SK-N-MC (cell line): ENCODE data around the gene PRR33.

Experiments used
- DNase-seq: peaks from one replicate; pipeline ENCODE4 v3.0.0-alpha.2; 2011; ENCODE audit warnings: low read depth, low spot score
- H3K27ac ChIP-seq: fragments of 200-600 bp; sonication (generic); 2 replicates; pipeline ENCODE4 v1.5.1; 2016; ENCODE audit warnings: mixed run types
- H3K36me3 ChIP-seq: fragments of 200-600 bp; sonication (generic); 2 replicates; pipeline ENCODE4 v1.6.1; 2017; ENCODE audit warnings: antibody characterized with exemption, low read length, mixed read lengths; ENCODE audit not compliant: insufficient read depth
- H3K4me3 ChIP-seq: fragments of 200-600 bp; sonication (generic); 2 replicates; pipeline ENCODE4 v1.5.1; 2016
- H3K9ac ChIP-seq: fragments of 200-600 bp; sonication (generic); 2 replicates; pipeline ENCODE4 v1.8.0; 2017; ENCODE audit warnings: mixed run types, mixed read lengths; ENCODE audit not compliant: insufficient read length
- H3K9me3 ChIP-seq: fragments of 200-600 bp; sonication (generic); 2 replicates; pipeline ENCODE4 v1.6.1; 2017; ENCODE audit warnings: low read depth, mild to moderate bottlenecking, antibody characterized with exemption, low read length, moderate library complexity, mixed read lengths
- EZH2 ChIP-seq: fragments of 200-600 bp; sonication (generic); IDR thresholded peaks from one replicate; pipeline ENCODE4 v1.6.1; 2017; ENCODE audit warnings: antibody characterized with exemption
- FOXP2 ChIP-seq: optimal IDR thresholded peaks from 2 replicates; pipeline ENCODE3; 2011; ENCODE audit warnings: mild to moderate bottlenecking, moderate library complexity; ENCODE audit not compliant: insufficient read depth; ENCODE audit errors: extremely low read length, control extremely low read depth
- POLR2AphosphoS5 ChIP-seq: IDR thresholded peaks from 2 replicates; pipeline ENCODE4 v1.6.1; 2012; ENCODE audit warnings: mild to moderate bottlenecking, low read depth, low read length, borderline replicate concordance

Gene PRR33

DNA sequence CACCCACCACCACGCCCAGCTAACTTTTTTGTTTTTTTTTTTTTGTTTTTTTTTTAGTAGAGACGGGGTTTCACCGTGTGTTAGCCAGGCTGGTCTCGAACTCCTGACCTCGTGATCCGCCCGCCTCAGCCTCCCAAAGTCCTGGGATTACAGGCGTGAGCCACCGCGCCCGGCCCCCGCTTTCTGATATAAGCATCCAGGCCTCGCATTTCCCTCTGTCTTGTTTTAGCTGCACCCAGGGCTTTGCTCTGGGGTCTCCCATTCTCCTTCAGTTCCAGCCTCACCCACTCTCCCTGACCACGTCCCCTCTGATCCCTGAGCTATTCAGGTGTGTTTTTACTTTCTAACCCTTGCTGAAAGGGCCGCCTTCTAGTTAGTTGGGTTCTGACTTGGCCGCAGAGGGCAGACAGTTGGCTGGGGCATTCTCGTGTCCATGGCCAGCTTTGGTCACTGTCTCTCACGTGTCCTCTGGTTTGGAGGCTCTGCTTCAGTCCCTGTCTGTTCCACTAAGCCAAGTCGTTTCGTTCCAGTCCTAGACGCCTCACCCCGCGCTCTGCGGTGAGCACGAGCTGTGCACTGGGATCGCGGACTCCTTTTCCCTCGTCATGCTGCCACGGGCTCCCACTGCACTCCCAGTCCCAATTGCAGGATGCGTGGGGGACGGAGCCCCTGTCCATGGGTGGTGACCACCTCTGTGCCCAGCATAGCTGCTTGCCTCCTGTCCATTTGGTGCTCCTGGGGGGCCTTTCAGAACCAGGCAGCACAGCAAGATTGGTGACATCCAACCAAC is 21.8 kb upstream of the PRR33 start:
- H3K27ac ChIP-seq = no peak overlapping the region
- no peak for TF ChIP-seq EZH2
- no peak for TF ChIP-seq POLR2AphosphoS5
- no peak for TF ChIP-seq FOXP2
- no peak overlapping the region for H3K4me3 ChIP-seq
- no peak overlapping the region for H3K9ac ChIP-seq
- DNase-seq = no peak
- no peaks in the 10 kb centered on the region for H3K36me3 ChIP-seq
- no peaks in the 10 kb centered on the region for H3K9me3 ChIP-seq

DNA sequence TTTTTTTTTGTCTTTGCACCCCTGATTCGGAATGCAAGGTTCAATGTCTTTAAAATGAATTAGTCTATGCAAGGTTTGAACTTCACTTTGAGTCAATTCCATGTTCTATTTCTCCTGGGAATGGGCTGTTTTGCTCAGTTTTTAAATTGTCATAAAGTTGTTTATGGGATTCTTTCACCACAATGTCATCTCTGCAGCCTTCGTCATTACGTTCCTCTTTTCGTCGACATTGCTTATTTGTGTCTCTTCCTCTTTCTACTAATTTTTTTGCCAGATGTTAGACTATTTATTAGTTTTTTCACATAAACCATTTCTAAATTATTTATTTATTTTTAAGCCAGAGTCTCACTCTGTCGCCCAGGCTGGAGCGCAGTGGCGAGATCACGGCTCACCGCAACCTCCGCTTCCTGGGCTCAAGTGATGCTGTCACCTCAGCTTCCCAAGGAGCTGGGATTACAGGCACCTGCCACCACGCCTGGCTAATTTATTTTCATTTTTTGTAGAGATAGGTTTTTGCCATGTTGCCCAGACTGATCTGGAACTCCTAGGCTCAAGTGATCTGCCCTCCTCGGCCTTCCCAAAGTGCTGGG is 20.7 kb upstream of the PRR33 start:
- H3K9ac ChIP-seq = no peak overlapping the region
- DNase-seq = no peak
- H3K36me3 ChIP-seq = no peaks in the 10 kb centered on the region
- H3K27ac ChIP-seq = no peak overlapping the region
- TF ChIP-seq EZH2 (no peak), POLR2AphosphoS5 (no peak), FOXP2 (no peak)
- H3K9me3 ChIP-seq = no peaks in the 10 kb centered on the region
- no peak overlapping the region for H3K4me3 ChIP-seq

DNA sequence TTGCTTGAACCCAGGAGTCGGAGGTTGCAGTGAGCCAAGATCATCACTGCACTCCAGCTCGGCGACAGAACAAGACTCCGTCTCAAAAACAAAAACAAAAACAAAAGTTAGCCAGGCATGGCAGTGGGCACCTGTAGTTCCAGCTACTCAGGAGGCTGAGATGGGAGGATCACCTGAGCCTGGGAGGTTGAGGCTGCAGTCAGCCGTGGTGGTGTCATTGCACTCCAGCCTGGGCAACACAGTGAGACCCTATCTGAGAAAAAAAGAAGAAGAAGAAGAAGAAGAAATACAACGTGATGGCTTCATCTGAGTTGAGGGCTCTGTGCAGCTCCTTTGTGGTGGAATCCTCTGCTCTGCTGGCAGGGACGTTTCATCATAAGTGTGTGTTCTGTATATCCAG is 17.8 kb upstream of the PRR33 start:
- no peaks in the 10 kb centered on the region for H3K36me3 ChIP-seq
- H3K9me3 ChIP-seq = no peaks in the 10 kb centered on the region
- no peak overlapping the region for H3K27ac ChIP-seq
- DNase-seq = no peak
- no peak for TF ChIP-seq POLR2AphosphoS5
- H3K4me3 ChIP-seq = no peak overlapping the region
- H3K9ac ChIP-seq = no peak overlapping the region

DNA sequence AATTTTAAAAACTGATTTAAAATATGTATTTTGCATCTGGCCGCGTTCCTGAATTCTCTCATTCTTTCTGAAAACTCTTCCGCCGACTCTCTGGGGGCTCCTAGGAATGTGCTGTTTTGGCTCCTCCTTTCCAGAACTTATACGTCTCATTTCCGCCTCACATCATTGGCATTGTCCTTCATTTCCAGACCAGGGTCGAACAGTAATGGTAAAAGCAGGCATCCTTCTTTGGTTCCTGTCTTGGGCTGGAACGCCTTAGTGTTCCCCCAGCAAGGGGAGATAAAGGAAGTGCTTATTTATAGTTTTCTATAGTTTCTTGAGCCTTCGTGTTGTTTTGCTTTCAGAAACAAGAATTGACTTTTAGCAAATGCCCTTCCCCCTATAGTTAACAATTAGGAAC is 16.9 kb upstream of the PRR33 start:
- no peaks in the 10 kb centered on the region for H3K36me3 ChIP-seq
- no peaks in the 10 kb centered on the region for H3K9me3 ChIP-seq
- no peak for DNase-seq
- H3K9ac ChIP-seq = no peak overlapping the region
- no peak for TF ChIP-seq FOXP2
- TF ChIP-seq POLR2AphosphoS5 = no peak
- TF ChIP-seq EZH2 = no peak
- no peak overlapping the region for H3K4me3 ChIP-seq
- no peak overlapping the region for H3K27ac ChIP-seq

DNA sequence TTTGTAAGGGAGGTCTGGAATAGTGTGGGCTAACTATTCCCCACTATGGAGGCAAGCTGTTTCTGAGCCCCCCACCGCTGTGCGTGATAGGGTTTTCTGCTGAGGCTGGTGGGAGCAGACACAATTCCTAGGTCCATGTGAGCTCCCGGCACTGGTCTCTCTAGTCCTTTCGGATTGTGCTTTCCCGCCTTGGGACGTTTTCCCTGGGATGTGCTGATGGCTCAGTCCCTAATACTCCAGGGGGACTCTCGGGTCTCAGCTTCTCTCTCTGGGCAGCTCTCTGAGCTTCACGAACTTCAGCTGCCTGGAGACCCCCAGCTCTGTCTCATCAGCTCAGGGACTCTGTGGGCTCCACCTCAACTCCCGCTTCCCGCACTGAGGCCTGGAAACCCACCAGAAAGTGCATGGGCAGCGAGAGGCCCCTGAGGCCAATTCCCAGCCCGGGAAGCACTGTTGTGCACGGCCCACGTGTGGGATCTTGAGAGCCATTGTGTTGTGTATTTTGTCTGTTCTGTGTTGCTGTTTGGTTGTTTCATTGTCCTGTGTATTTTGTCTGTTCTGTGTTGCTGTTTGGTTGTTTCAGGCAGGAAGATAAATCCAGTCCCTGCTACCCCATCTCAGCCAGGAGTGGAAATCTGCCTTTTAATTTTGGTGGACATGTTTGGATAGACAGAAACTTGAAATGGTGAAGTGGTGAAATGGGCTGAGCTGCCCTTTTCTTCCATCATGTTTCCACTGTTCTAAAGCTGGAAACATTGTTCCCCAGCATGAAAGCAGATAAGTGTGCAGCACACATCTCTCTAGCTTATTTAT is 15.1 kb upstream of the PRR33 start:
- Histone ChIP-seq H3K27ac (peak overlapping the region; percentile 71), H3K9ac (peak overlapping the region; percentile 58), H3K36me3 (no peaks in the 10 kb centered on the region), H3K4me3 (0 out of 2 replicates have a peak overlapping the region, but pooled peaks have one; percentile 18), H3K9me3 (no peaks in the 10 kb centered on the region)
- DNase-seq = no peak
- TF ChIP-seq FOXP2 (no peak), POLR2AphosphoS5 (no peak), EZH2 (no peak)

DNA sequence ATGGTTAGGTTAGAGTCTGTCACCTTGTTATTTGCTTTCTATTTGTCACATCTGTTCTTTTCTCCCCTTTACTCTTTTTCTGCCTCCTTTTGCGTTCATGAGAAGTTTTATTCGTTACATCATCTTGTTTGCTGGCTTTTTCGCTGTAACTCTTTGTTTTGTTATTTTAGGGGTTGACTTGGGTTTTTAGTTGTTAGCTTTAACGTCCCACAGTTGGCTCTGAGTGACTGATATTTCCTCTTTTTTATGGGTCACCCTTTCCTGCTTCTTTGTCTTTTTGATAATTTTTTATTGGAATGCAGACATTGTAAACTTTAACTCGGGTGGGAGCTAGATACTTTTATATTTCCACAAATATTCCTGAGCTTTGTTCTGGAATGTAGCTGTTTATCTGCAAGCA is 14.5 kb upstream of the PRR33 start:
- H3K36me3 ChIP-seq = no peaks in the 10 kb centered on the region
- no peak for DNase-seq
- TF ChIP-seq EZH2 (no peak), POLR2AphosphoS5 (no peak), FOXP2 (no peak)
- no peaks in the 10 kb centered on the region for H3K9me3 ChIP-seq
- H3K4me3 ChIP-seq = 0 out of 2 replicates have a peak overlapping the region, but pooled peaks have one; percentile 18
- peak overlapping the region; percentile 71 for H3K27ac ChIP-seq
- H3K9ac ChIP-seq = peak overlapping the region; percentile 58

DNA sequence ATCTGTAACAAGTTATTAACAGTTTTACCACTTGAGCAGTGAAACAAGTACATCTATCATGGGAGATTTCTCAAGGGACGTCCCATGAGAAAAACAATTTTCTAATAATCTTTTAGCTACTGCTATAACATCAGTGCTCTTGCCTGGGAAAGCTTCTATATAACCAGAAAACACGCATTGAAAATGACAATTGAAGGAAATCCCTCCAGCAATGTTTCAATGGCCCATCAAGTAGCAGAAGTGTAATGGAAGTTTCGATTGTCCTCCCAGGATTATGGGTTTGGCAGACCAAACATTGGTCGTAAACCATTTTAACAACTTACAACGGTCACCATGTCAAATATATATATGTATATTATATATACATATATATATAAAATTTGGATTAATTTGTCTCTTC is 8.0 kb upstream of the PRR33 start:
- no peak overlapping the region for H3K4me3 ChIP-seq
- H3K9me3 ChIP-seq = no peaks in the 10 kb centered on the region
- H3K27ac ChIP-seq = no peak overlapping the region
- no peak for TF ChIP-seq FOXP2
- TF ChIP-seq POLR2AphosphoS5 = no peak
- no peak for TF ChIP-seq EZH2
- H3K36me3 ChIP-seq = no peaks in the 10 kb centered on the region
- no peak overlapping the region for H3K9ac ChIP-seq
- no peak for DNase-seq

DNA sequence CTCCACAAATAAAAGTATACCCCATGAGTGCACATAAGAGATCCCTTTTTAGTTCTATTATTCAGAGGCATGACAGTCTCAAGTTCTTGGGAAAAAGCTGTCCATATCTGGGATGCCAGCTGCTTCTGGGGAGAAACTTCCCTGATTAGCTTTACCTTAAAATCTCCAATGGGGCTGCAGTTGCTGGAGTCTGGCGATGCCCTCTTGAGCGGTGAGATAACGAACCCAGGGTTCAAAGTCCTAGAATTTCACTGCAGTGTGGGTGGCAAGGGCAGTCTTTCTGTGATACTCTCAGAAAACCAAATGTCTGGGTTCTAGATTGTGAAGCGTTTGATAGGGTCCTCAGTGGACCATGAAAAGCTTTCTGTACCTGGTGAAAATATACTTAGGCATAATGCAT is 7.4 kb upstream of the PRR33 start:
- Histone ChIP-seq H3K4me3 (no peak overlapping the region), H3K27ac (no peak overlapping the region), H3K9me3 (no peaks in the 10 kb centered on the region), H3K9ac (no peak overlapping the region), H3K36me3 (no peaks in the 10 kb centered on the region)
- TF ChIP-seq EZH2 = no peak
- TF ChIP-seq POLR2AphosphoS5 = no peak
- no peak for TF ChIP-seq FOXP2
- no peak for DNase-seq

DNA sequence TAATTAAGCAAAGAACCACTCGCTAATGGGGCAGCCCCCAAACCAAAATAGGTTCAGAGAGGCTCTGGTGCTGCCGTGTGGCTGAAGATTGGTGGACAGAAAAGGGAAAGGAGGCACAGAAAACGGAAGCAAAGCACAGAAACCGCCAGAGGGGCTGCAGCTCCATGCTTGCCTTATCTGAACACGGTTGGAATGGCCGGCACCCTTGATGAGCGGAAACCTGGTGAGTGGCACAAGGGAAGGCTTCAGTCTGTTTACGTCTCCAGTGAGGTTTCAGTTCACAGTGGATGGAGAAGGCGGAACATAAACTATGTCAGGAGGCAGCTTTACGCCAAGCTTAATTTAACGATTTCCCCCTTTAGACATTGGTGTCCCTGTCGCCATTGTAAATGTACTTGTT is 5.2 kb upstream of the PRR33 start:
- Histone ChIP-seq H3K27ac (no peak overlapping the region), H3K9ac (no peak overlapping the region), H3K4me3 (no peak overlapping the region), H3K9me3 (no peaks in the 10 kb centered on the region), H3K36me3 (no peaks in the 10 kb centered on the region)
- no peak for DNase-seq
- no peak for TF ChIP-seq EZH2
- no peak for TF ChIP-seq FOXP2
- no peak for TF ChIP-seq POLR2AphosphoS5
